ENCODE results near the gene FMN2. TPM values are rescaled to one million over a fixed set of nuclear protein-coding genes. Genes with fewer than 3 reads are reported as not detected.

FMN2 gene
- total RNA-seq, 4 donors from 2014 or later: 3.6 to 35.5 (median 5.6) TPM

GRCh38 chr1:240084749-240085148 lies 6.9 kb upstream of the FMN2 start:
- intact Hi-C loops (cut with DNase I; ENCODE audit: low total_unique reads) (no loop called here), in situ Hi-C loops (cut with MboI; ENCODE audit: low pct_ligation_motif_present in 1 of 4, low pct_unique_long_range_greater_than_20kb in 1 of 4, low sequenced_read_pairs in 3 of 4) (no loop called here)
- H3K9me3 ChIP-seq: no peaks in the 10 kb centered on the region
- no peaks in the 10 kb centered on the region for H3K4me1 ChIP-seq
- no peaks in the 10 kb centered on the region for H3K36me3 ChIP-seq
- TF ChIP-seq POLR2A (IDR thresholded peaks at IDR 0.05): no peak
- no peak for TF ChIP-seq EP300 (IDR thresholded peaks at IDR 0.05; ENCODE audit: low read depth)
- TF ChIP-seq CTCF (IDR thresholded peaks at IDR 0.05): no peak
- no peak for TF ChIP-seq POLR2AphosphoS5 (IDR thresholded peaks at IDR 0.05)
- no peak overlapping the region for H3K27ac ChIP-seq
- peaks cover 2% of the 10 kb centered on the region for H3K27me3 ChIP-seq
- no peak for DNase-seq
- 64 to 74% methylated on average over 6 to 8 of the region's 8 CpGs for WGBS, 2 donors (ENCODE audit: low coverage in 1 of 2)
- H3K4me3 ChIP-seq: no peak overlapping the region

GRCh38 chr1:240086726-240087125 lies 5.0 kb upstream of the FMN2 start:
- Histone ChIP-seq H3K27me3 (peaks cover 22% of the 10 kb centered on the region), H3K4me3 (no peak overlapping the region), H3K9me3 (no peaks in the 10 kb centered on the region), H3K36me3 (no peaks in the 10 kb centered on the region), H3K27ac (no peak overlapping the region), H3K4me1 (peaks cover 0 to 5% (median 3%) of the 10 kb centered on the region in 4 donors)
- no peak for DNase-seq
- in situ Hi-C loops (cut with MboI; ENCODE audit: low pct_ligation_motif_present in 1 of 4, low pct_unique_long_range_greater_than_20kb in 1 of 4, low sequenced_read_pairs in 3 of 4) (no loop called here), intact Hi-C loops (cut with DNase I; ENCODE audit: low total_unique reads) (no loop called here)
- 73 to 87% methylated on average over 1 of the region's 1 CpG for WGBS, 2 donors (ENCODE audit: low coverage in 1 of 2)
- TF ChIP-seq CTCF (IDR thresholded peaks at IDR 0.05) (no peak), POLR2AphosphoS5 (IDR thresholded peaks at IDR 0.05) (no peak)

GRCh38 chr1:240090014-240090413 lies 1.7 kb upstream of the FMN2 start:
- WGBS, 2 donors (ENCODE audit: low coverage in 1 of 2): 39 to 51% methylated on average over 2 of the region's 2 CpGs
- intact Hi-C loops (cut with DNase I; ENCODE audit: low total_unique reads) (no loop called here), in situ Hi-C loops (cut with MboI; ENCODE audit: low pct_ligation_motif_present in 1 of 4, low pct_unique_long_range_greater_than_20kb in 1 of 4, low sequenced_read_pairs in 3 of 4) (no loop called here)
- Histone ChIP-seq H3K9me3 (no peaks in the 10 kb centered on the region), H3K4me1 (peaks cover 0 to 25% (median 19%) of the 10 kb centered on the region in 4 donors), H3K36me3 (no peaks in the 10 kb centered on the region), H3K27ac (no peak overlapping the region), H3K4me3 (no peak overlapping the region), H3K27me3 (peaks cover 49% of the 10 kb centered on the region)
- DNase-seq: no peak
- TF ChIP-seq POLR2AphosphoS5 (IDR thresholded peaks at IDR 0.05): no peak
- no peak for TF ChIP-seq EP300 (IDR thresholded peaks at IDR 0.05; ENCODE audit: low read depth)
- TF ChIP-seq CTCF (IDR thresholded peaks at IDR 0.05): no peak
- TF ChIP-seq POLR2A (IDR thresholded peaks at IDR 0.05): no peak

- 35 to 37% methylated on average over 5 of the region's 5 CpGs for WGBS, 2 donors (ENCODE audit: low coverage in 1 of 2)
- H3K27ac ChIP-seq: peak overlapping the region in 3 of 4 donors; percentile 68 to 74 (median 74)
- H3K4me3 ChIP-seq: peak overlapping the region in 2 of 4 donors; percentile 52
- TF ChIP-seq EP300 (IDR thresholded peaks at IDR 0.05; ENCODE audit: low read depth) (no peak), CTCF (IDR thresholded peaks at IDR 0.05) (no peak), POLR2AphosphoS5 (IDR thresholded peaks at IDR 0.05) (no peak), POLR2A (IDR thresholded peaks at IDR 0.05) (no peak)
- intact Hi-C loops (cut with DNase I; ENCODE audit: low total_unique reads): no loop called here
- H3K4me1 ChIP-seq: peaks cover 0 to 25% (median 19%) of the 10 kb centered on the region in 4 donors
- no peaks in the 10 kb centered on the region for H3K9me3 ChIP-seq
- H3K36me3 ChIP-seq: no peaks in the 10 kb centered on the region
- in situ Hi-C loops (cut with MboI; ENCODE audit: low pct_ligation_motif_present in 1 of 4, low pct_unique_long_range_greater_than_20kb in 1 of 4, low sequenced_read_pairs in 3 of 4): no loop called here
- DNase-seq: no peak
- H3K27me3 ChIP-seq: peaks cover 50% of the 10 kb centered on the region
These were observed 604 bp upstream of the FMN2 start for GRCh38 chr1:240090957-240091600.
